HCT116 (cell line): ENCODE measurements around the gene PFDN5.

Source experiments
- CEBPB ChIP-seq: IDR thresholded peaks from 2 replicates; pipeline ENCODE4 v1.6.1; 2012; ENCODE audit warnings: low read depth
- TF ChIP-seq, protein P1 (sequence below), 3 experiments: fragments of 200-600 bp in 1 of 3; sonication (generic) in 1 of 3; IDR thresholded peaks in 2 of 3; conservative IDR thresholded peaks in 1 of 3; 2 replicates each; pipeline ENCODE4 v1.5.1; 2012 to 2017; ENCODE audit warnings: low read depth in 2 of 3, low read length in 2 of 3, antibody characterized with exemption in 1 of 3, borderline replicate concordance in 1 of 3, control low read depth in 1 of 3, mild to moderate bottlenecking in 1 of 3, mixed read lengths in 1 of 3, mixed run types in 1 of 3, moderate library complexity in 1 of 3; ENCODE audit not compliant: insufficient read depth in 1 of 3

DNA sequence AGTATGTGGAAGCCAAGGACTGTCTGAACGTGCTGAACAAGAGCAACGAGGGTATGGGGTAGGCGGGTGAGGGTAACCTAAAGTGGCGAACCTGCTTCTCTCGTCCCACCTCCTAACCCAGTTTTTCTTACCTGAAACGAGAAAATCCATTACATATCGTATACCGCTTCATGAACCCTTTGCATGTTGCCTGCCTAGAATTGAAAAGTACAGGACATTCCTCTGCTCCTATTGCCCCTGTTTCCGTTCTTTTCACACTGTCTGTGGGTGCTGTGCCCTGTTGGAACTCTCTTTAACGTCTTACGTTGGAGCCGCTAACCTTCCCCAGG is 513 bp downstream of the PFDN5 start:
- TF ChIP-seq, protein P1, sequence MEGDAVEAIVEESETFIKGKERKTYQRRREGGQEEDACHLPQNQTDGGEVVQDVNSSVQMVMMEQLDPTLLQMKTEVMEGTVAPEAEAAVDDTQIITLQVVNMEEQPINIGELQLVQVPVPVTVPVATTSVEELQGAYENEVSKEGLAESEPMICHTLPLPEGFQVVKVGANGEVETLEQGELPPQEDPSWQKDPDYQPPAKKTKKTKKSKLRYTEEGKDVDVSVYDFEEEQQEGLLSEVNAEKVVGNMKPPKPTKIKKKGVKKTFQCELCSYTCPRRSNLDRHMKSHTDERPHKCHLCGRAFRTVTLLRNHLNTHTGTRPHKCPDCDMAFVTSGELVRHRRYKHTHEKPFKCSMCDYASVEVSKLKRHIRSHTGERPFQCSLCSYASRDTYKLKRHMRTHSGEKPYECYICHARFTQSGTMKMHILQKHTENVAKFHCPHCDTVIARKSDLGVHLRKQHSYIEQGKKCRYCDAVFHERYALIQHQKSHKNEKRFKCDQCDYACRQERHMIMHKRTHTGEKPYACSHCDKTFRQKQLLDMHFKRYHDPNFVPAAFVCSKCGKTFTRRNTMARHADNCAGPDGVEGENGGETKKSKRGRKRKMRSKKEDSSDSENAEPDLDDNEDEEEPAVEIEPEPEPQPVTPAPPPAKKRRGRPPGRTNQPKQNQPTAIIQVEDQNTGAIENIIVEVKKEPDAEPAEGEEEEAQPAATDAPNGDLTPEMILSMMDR (IDR thresholded peaks at IDR 0.05 in 2 of 3, conservative IDR thresholded peaks at IDR 0.05 in 1 of 3; ENCODE audit: borderline replicate concordance in 1 of 3, insufficient read depth in 1 of 3, low read depth in 2 of 3, low read length in 2 of 3), result no peak
- no peak for TF ChIP-seq CEBPB
